COLO668 (cell line): Measurements from ENCODE around the gene NAA80.
"Not testable (repeated sequence)": the region's sequence is repeated elsewhere in the genome, so short reads cannot be mapped to it uniquely, and the experiment has no call there.

Experiments
- DNase-seq: peaks from one replicate; lab custom pipeline; 2025; ENCODE audit not compliant: unreplicated experiment; lab: John Stamatoyannopoulos, UW

NAA80 gene

GRCh38 chr3:50316657-50317242 is 17.5 kb upstream of the NAA80 start:
- peak; percentile 32 for DNase-seq

GRCh38 chr3:50314816-50315215 is 15.6 kb upstream of the NAA80 start:
- DNase-seq: no peak

- no peak for DNase-seq
These were observed 15.1 kb upstream of the NAA80 start for GRCh38 chr3:50314342-50314741.

GRCh38 chr3:50312041-50312440 is 12.8 kb upstream of the NAA80 start:
- DNase-seq: not testable (repeated sequence)

GRCh38 chr3:50304601-50305000 is 5.4 kb upstream of the NAA80 start:
- DNase-seq: no peak

- DNase-seq: no peak
These were observed 4.0 kb upstream of the NAA80 start, which contains the start of gene HYAL1 for GRCh38 chr3:50303013-50303815. HYAL1 (minus strand) TSS chr3:50303574; CDS start chr3:50302956, 618 bp downstream.

GRCh38 chr3:50302095-50303012 is 3.1 kb upstream of the NAA80 start:
- DNase-seq: no peak

GRCh38 chr3:50300681-50301254 is 1.6 kb upstream of the NAA80 start:
- DNase-seq: no peak

GRCh38 chr3:50299929-50300680 is 900 bp upstream of the NAA80 start:
- no peak for DNase-seq

- DNase-seq: no peak
These were observed 378 bp upstream of the NAA80 start for GRCh38 chr3:50299638-50299928.

- no peak for DNase-seq
These were observed 1.1 kb downstream of the NAA80 start for GRCh38 chr3:50297896-50298725.

- no peak for DNase-seq
These were observed 1.8 kb downstream of the NAA80 start for GRCh38 chr3:50297384-50297775.

- no peak for DNase-seq
These were observed 2.4 kb downstream of the NAA80 start for GRCh38 chr3:50296721-50297383.

- no peak for DNase-seq
These were observed 3.4 kb downstream of the NAA80 start for GRCh38 chr3:50295553-50296431.

GRCh38 chr3:50294492-50295403 is 4.5 kb downstream of the NAA80 start:
- no peak for DNase-seq

GRCh38 chr3:50294089-50294488 is 5.1 kb downstream of the NAA80 start:
- no peak for DNase-seq

- DNase-seq: no peak
These were observed 6.0 kb downstream of the NAA80 start for GRCh38 chr3:50293079-50293801.
